K562 (cell line): ENCODE results near the gene BTAF1.

Source experiments
- EZH2 ChIP-seq: IDR thresholded peaks from 2 replicates; pipeline ENCODE4 v1.6.1; 2012; ENCODE audit warnings: low read depth, mild to moderate bottlenecking, inconsistent platforms, low read length, borderline replicate concordance
- OTX1 ChIP-seq: fragments of 450-650 bp; formaldehyde crosslinking; IDR thresholded peaks from 2 replicates; pipeline ENCODE4 v1.4.0; 2022; ENCODE audit warnings: mild to moderate bottlenecking
- ZFX ChIP-seq: sonication (generic); formaldehyde crosslinking; IDR thresholded peaks from 2 replicates; pipeline ENCODE4 v1.8.0; 2022; ENCODE audit warnings: mild to moderate bottlenecking, missing genetic modification reagents, moderate library complexity
- TF ChIP-seq, protein P1 (sequence below), 3 experiments: IDR thresholded peaks in 2 of 3; conservative IDR thresholded peaks in 1 of 3; 2 replicates each; pipeline ENCODE4 v1.5.1; 2011 to 2012; ENCODE audit warnings: low read length in 3 of 3, mild to moderate bottlenecking in 3 of 3, control low read depth in 2 of 3, improper control_type of control experiment in 1 of 3, inconsistent platforms in 1 of 3, low read depth in 1 of 3, mixed read lengths in 1 of 3, moderate library complexity in 1 of 3; ENCODE audit not compliant: insufficient read depth in 2 of 3
- TF ChIP-seq, protein P2 (sequence below): sonication (generic); formaldehyde crosslinking; IDR thresholded peaks from 2 replicates; pipeline ENCODE4 v1.9.0; 2022; ENCODE audit warnings: mild to moderate bottlenecking, missing genetic modification reagents
- TF ChIP-seq, protein P3 (sequence below): sonication (generic); formaldehyde crosslinking; IDR thresholded peaks from 2 replicates; pipeline ENCODE4 v1.8.0; 2022; ENCODE audit warnings: mild to moderate bottlenecking, missing genetic modification reagents

DNA sequence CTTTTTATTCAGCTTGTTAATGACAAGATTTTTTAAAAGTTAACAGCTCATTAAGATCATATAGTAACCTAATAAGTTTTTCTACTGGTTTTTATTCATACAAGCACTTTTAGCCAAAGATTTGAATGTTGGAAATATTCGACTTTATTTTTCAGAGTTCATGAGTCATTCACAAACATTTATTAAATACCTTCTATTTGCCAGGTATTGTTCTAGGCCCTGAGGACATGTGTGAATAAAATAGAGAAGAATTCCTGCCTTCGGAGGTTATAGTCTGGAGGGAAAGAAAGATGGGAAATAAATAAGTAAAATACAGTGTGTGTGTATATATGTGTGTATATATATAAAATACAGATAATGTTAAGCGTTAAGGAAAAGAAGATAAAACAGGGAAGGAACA is 31.5 kb downstream of the BTAF1 start:
- TF ChIP-seq EZH2 (no peak), ZFX (CRISPR knock-in tag) (no peak), OTX1 (CRISPR knock-in tag) (no peak)
- TF ChIP-seq, protein P1, sequence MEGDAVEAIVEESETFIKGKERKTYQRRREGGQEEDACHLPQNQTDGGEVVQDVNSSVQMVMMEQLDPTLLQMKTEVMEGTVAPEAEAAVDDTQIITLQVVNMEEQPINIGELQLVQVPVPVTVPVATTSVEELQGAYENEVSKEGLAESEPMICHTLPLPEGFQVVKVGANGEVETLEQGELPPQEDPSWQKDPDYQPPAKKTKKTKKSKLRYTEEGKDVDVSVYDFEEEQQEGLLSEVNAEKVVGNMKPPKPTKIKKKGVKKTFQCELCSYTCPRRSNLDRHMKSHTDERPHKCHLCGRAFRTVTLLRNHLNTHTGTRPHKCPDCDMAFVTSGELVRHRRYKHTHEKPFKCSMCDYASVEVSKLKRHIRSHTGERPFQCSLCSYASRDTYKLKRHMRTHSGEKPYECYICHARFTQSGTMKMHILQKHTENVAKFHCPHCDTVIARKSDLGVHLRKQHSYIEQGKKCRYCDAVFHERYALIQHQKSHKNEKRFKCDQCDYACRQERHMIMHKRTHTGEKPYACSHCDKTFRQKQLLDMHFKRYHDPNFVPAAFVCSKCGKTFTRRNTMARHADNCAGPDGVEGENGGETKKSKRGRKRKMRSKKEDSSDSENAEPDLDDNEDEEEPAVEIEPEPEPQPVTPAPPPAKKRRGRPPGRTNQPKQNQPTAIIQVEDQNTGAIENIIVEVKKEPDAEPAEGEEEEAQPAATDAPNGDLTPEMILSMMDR (IDR thresholded peaks at IDR 0.05 in 2 of 3, conservative IDR thresholded peaks at IDR 0.05 in 1 of 3; ENCODE audit: insufficient read depth in 2 of 3, low read depth in 1 of 3, low read length in 3 of 3), result no peak
- TF ChIP-seq, protein P2, sequence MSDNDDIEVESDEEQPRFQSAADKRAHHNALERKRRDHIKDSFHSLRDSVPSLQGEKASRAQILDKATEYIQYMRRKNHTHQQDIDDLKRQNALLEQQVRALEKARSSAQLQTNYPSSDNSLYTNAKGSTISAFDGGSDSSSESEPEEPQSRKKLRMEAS (CRISPR knock-in tag), result no peak
- TF ChIP-seq, protein P3, sequence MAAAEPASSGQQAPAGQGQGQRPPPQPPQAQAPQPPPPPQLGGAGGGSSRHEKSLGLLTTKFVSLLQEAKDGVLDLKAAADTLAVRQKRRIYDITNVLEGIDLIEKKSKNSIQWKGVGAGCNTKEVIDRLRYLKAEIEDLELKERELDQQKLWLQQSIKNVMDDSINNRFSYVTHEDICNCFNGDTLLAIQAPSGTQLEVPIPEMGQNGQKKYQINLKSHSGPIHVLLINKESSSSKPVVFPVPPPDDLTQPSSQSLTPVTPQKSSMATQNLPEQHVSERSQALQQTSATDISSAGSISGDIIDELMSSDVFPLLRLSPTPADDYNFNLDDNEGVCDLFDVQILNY, result no peak
